NT2/D1 (cell line): ENCODE results near the gene ACTR3C.

Experiments used
- YY1 ChIP-seq: IDR thresholded peaks from 2 replicates; pipeline ENCODE4 v1.6.1; 2011; ENCODE audit not compliant: insufficient read length, insufficient read depth
- ZNF274 ChIP-seq: IDR thresholded peaks from 2 replicates; pipeline ENCODE4 v1.6.1; 2011; ENCODE audit warnings: mild to moderate bottlenecking, low read depth, low read length

DNA sequence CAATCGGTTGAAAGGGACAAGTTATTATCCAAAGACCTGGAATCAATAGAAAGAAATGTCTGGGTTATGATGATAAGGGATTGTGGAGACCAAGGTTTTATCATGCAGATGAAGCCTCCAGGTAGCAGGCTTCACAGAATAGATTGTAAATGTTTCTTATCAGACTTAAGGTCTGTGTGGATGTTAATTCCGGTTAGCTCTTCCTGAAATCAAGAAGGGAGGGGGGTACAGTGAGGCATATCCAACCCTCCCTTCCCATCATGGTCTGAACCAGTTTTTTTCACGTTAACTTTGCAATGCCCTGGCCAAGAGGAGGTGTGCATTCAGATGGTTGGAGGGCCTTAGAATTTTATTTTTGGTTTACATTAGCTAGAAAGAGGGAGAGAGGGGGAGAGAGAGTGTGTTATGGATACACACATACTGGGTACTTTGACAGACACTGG, 10.0 kb downstream of the ACTR3C start:
- TF ChIP-seq YY1: no peak
- no peak for TF ChIP-seq ZNF274
